Esophagus squamous epithelium (tissue), 4 donors: Measurements from ENCODE around the gene SLC43A2.

Source experiments
- POLR2A ChIP-seq, 4 donors: fragments of 450-650 bp; IDR thresholded peaks; one replicate each; pipeline ENCODE4 v1.6.1; 2017; ENCODE audit warnings: antibody characterized with exemption in 4 of 4, mild to moderate bottlenecking in 4 of 4, moderate library complexity in 3 of 4
- TF ChIP-seq, protein P1 (sequence below), 6 experiments: fragments of 450-650 bp in 4 of 6; fragments of 200-600 bp in 2 of 6; sonication (generic) in 2 of 6; IDR thresholded peaks; one replicate each; pipeline ENCODE4 v1.5.1; 2016 to 2019; ENCODE audit warnings: antibody characterized with exemption in 6 of 6, mild to moderate bottlenecking in 4 of 6, moderate library complexity in 4 of 6

DNA sequence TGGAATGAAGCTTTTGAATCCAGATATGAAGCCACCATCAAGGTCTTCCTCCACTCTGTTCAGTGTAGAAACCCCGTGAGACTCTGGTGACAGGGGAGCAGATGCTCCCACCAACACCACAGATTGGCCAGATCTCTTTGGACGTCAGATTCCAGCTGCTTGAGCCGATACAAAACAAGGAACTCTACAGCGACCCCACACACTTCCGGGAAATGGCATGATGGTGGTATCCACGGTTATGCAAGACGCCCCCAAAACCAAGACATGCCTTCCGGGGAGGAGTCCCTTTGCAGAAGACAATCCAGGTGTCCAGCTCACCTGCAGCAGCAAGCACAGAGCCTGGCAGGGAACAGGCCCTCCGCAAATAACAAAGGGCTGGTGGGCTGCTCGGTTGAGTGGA lies 46.3 kb downstream of the SLC43A2 start:
- TF ChIP-seq, protein P1, sequence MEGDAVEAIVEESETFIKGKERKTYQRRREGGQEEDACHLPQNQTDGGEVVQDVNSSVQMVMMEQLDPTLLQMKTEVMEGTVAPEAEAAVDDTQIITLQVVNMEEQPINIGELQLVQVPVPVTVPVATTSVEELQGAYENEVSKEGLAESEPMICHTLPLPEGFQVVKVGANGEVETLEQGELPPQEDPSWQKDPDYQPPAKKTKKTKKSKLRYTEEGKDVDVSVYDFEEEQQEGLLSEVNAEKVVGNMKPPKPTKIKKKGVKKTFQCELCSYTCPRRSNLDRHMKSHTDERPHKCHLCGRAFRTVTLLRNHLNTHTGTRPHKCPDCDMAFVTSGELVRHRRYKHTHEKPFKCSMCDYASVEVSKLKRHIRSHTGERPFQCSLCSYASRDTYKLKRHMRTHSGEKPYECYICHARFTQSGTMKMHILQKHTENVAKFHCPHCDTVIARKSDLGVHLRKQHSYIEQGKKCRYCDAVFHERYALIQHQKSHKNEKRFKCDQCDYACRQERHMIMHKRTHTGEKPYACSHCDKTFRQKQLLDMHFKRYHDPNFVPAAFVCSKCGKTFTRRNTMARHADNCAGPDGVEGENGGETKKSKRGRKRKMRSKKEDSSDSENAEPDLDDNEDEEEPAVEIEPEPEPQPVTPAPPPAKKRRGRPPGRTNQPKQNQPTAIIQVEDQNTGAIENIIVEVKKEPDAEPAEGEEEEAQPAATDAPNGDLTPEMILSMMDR (IDR thresholded peaks at IDR 0.05): no peak
- no peak for TF ChIP-seq POLR2A (IDR thresholded peaks at IDR 0.05)
